Measurements from ENCODE around the gene DDX47.
"Not testable (repeated sequence)": the region's sequence is repeated elsewhere in the genome, so short reads cannot be mapped to it uniquely, and the experiment has no call there.

DNA sequence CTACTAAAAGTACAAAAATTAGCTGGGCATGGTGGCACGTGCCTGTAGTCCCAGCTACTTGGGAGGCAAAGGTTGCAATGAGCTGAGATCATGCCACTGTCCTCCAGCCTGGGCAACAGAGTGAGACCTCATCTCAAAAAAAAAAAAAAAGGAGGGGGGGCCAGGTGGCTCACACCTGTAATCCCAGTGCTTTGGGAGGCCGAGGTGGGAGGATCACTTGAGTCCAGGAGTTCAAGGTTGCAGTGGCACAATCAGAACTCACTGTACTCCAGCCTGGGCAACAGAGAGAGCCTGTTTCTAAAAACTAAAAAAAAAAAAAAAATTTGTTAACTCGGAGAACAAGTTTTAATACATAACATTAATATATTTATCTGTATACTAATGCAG, 5.6 kb upstream of the DDX47 start:
- not testable (repeated sequence) for TF ChIP-seq POLR2A (IDR thresholded peaks at IDR 0.05); POLR2AphosphoS5 (IDR thresholded peaks at IDR 0.05; ENCODE audit: insufficient read depth in 1 of 2, low read depth in 1 of 2)
- TF ChIP-seq, protein P1, sequence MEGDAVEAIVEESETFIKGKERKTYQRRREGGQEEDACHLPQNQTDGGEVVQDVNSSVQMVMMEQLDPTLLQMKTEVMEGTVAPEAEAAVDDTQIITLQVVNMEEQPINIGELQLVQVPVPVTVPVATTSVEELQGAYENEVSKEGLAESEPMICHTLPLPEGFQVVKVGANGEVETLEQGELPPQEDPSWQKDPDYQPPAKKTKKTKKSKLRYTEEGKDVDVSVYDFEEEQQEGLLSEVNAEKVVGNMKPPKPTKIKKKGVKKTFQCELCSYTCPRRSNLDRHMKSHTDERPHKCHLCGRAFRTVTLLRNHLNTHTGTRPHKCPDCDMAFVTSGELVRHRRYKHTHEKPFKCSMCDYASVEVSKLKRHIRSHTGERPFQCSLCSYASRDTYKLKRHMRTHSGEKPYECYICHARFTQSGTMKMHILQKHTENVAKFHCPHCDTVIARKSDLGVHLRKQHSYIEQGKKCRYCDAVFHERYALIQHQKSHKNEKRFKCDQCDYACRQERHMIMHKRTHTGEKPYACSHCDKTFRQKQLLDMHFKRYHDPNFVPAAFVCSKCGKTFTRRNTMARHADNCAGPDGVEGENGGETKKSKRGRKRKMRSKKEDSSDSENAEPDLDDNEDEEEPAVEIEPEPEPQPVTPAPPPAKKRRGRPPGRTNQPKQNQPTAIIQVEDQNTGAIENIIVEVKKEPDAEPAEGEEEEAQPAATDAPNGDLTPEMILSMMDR (IDR thresholded peaks at IDR 0.05), result not testable (repeated sequence)
